NCI-H2227 (cell line): ENCODE results near the gene FRMPD2.
"Not testable (repeated sequence)": the region's sequence is repeated elsewhere in the genome, so short reads cannot be mapped to it uniquely, and the experiment has no call there.

Source experiments
- DNase-seq: peaks from one replicate; lab custom pipeline; 2025; ENCODE audit not compliant: unreplicated experiment; lab: John Stamatoyannopoulos, UW

The FRMPD2 gene

GRCh38 chr10:48290286-48290685 is 15.8 kb upstream of the FRMPD2 start:
- DNase-seq, result no peak

- peak; percentile 35 for DNase-seq
Measured at GRCh38 chr10:48289501-48290238, 15.2 kb upstream of the FRMPD2 start.

- no peak for DNase-seq
Measured at GRCh38 chr10:48288661-48289060, 14.2 kb upstream of the FRMPD2 start.

- no peak for DNase-seq
Measured at GRCh38 chr10:48287417-48288391, 13.2 kb upstream of the FRMPD2 start.

- no peak for DNase-seq
Measured at GRCh38 chr10:48286356-48286755, 11.9 kb upstream of the FRMPD2 start.

GRCh38 chr10:48285710-48286109 is 11.2 kb upstream of the FRMPD2 start:
- no peak for DNase-seq

GRCh38 chr10:48284811-48285210 is 10.3 kb upstream of the FRMPD2 start:
- DNase-seq, result no peak

GRCh38 chr10:48284002-48284546 is 9.6 kb upstream of the FRMPD2 start:
- no peak for DNase-seq

- DNase-seq, result no peak
Measured at GRCh38 chr10:48282829-48283228, 8.3 kb upstream of the FRMPD2 start.

GRCh38 chr10:48281697-48282096 is 7.2 kb upstream of the FRMPD2 start:
- not testable (repeated sequence) for DNase-seq

GRCh38 chr10:48279081-48279751 is 4.7 kb upstream of the FRMPD2 start:
- DNase-seq, result no peak

- DNase-seq, result no peak
Measured at GRCh38 chr10:48277093-48277492, 2.6 kb upstream of the FRMPD2 start.

- no peak for DNase-seq
Measured at GRCh38 chr10:48273741-48274140, 755 bp downstream of the FRMPD2 start.

GRCh38 chr10:48272682-48273081 is 1.8 kb downstream of the FRMPD2 start:
- DNase-seq, result no peak

- no peak for DNase-seq
Measured at GRCh38 chr10:48271047-48271730, 3.3 kb downstream of the FRMPD2 start.

GRCh38 chr10:48266528-48266927 is 8.0 kb downstream of the FRMPD2 start:
- DNase-seq, result no peak

GRCh38 chr10:48258105-48258504 is 16.4 kb downstream of the FRMPD2 start:
- no peak for DNase-seq

GRCh38 chr10:48257407-48257961 is 17.0 kb downstream of the FRMPD2 start:
- no peak for DNase-seq

- DNase-seq, result no peak
Measured at GRCh38 chr10:48255722-48256121, 18.8 kb downstream of the FRMPD2 start.
